ENCODE measurements around the gene GMPR2.

DNA sequence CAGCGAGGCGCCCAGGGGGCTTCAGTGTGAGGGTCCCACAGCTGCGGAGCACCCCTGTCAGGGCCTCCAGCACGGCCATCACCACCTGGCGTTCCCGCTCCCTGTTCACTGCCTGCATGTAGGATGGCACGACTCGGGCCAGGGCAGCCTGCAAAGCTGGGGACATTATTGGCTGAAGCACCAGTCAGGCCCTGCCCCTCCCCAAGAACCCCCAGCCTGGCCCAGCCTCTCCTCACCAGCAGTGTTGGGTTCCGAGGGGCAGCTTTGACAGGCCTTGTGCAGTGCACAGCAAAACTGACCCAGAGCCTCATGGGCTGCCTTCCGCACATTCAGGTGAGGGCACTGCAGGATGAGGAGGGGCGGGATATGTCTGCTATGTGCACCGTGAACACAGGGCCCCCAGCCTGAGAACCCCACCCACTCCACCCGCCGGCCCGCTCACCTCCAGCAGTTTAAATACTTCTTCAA lies 49.7 kb upstream of the GMPR2 start:
- TF ChIP-seq POLR2A (IDR thresholded peaks at IDR 0.05; ENCODE audit: low read depth, low read length) (no peak; the same call in 1 of the 2 replicates), TAF1 (IDR thresholded peaks at IDR 0.05; ENCODE audit: low read depth, low read length) (no peak)

Measured in GM12891 (cell line).